Measurements from ENCODE around the gene WAPL. TPM values are rescaled to one million over a fixed set of nuclear protein-coding genes. Genes with fewer than 3 reads are reported as not detected.
A peak's percentile ranks its signal among the peaks of the same experiment; 100 is the strongest.
"Not testable (repeated sequence)": the region's sequence is repeated elsewhere in the genome, so short reads cannot be mapped to it uniquely, and the experiment has no call there.

Gene WAPL
- total RNA-seq, 3 donors from 2014 or later: 32.9 to 37.2 (median 34.0) TPM

GRCh38 chr10:86538547-86538946 is 17.0 kb upstream of the WAPL start:
- ATAC-seq (no peak), DNase-seq (peak in 1 of 3 donors; percentile 47)
- intact Hi-C loops (cut with DNase I, micrococcal nuclease): no loop called here

GRCh38 chr10:86538040-86538439 is 16.4 kb upstream of the WAPL start:
- ATAC-seq; H3K9me3 ChIP-seq; DNase-seq; intact Hi-C loops (cut with DNase I, micrococcal nuclease); H3K4me3 ChIP-seq; H3K4me1 ChIP-seq (ENCODE audit: low read depth); H3K36me3 ChIP-seq (ENCODE audit: low read depth): not testable (repeated sequence)

More at GRCh38 chr10:86538547-86538946, 17.0 kb upstream of the WAPL start:
- Histone ChIP-seq H3K4me1 (ENCODE audit: low read depth) (peaks cover 7% of the 10 kb centered on the region), H3K9me3 (no peaks in the 10 kb centered on the region), H3K4me3 (no peak overlapping the region), H3K36me3 (ENCODE audit: low read depth) (no peaks in the 10 kb centered on the region)
- no peak for TF ChIP-seq CTCF (IDR thresholded peaks at IDR 0.05)

GRCh38 chr10:86536294-86536861 is 14.8 kb upstream of the WAPL start:
- Histone ChIP-seq H3K4me3 (no peak overlapping the region), H3K36me3 (ENCODE audit: low read depth) (no peaks in the 10 kb centered on the region), H3K9me3 (no peaks in the 10 kb centered on the region), H3K4me1 (ENCODE audit: low read depth) (peaks cover 7% of the 10 kb centered on the region)
- intact Hi-C loops (cut with DNase I, micrococcal nuclease): no loop called here
- no peak for ATAC-seq
- DNase-seq: peak in 2 of 3 donors; percentile 51 to 60
- TF ChIP-seq CTCF (IDR thresholded peaks at IDR 0.05): no peak

GRCh38 chr10:86535132-86535882 is 13.7 kb upstream of the WAPL start:
- Histone ChIP-seq H3K36me3 (ENCODE audit: low read depth) (no peaks in the 10 kb centered on the region), H3K4me3 (peak overlapping the region; percentile 14), H3K9me3 (no peaks in the 10 kb centered on the region), H3K4me1 (ENCODE audit: low read depth) (peaks cover 7% of the 10 kb centered on the region)
- DNase-seq (peak; percentile 89 to 94 (median 91)), ATAC-seq (peak; percentile 98)
- TF ChIP-seq CTCF (IDR thresholded peaks at IDR 0.05): no peak
- intact Hi-C loops (cut with DNase I, micrococcal nuclease): no loop called here

GRCh38 chr10:86533328-86533727 is 11.7 kb upstream of the WAPL start:
- peaks cover 7% of the 10 kb centered on the region for H3K4me1 ChIP-seq (ENCODE audit: low read depth)
- no peaks in the 10 kb centered on the region for H3K36me3 ChIP-seq (ENCODE audit: low read depth)
- DNase-seq (no peak), ATAC-seq (no peak)
- TF ChIP-seq CTCF (IDR thresholded peaks at IDR 0.05): no peak
- no peak overlapping the region for H3K4me3 ChIP-seq
- intact Hi-C loops (cut with DNase I, micrococcal nuclease): no loop called here
- no peaks in the 10 kb centered on the region for H3K9me3 ChIP-seq

GRCh38 chr10:86528736-86529135 is 7.1 kb upstream of the WAPL start:
- ATAC-seq; DNase-seq; intact Hi-C loops (cut with DNase I, micrococcal nuclease): not testable (repeated sequence)

More at GRCh38 chr10:86528736-86529135, 7.1 kb upstream of the WAPL start:
- H3K36me3 ChIP-seq (ENCODE audit: low read depth); H3K4me3 ChIP-seq; H3K4me1 ChIP-seq (ENCODE audit: low read depth); H3K9me3 ChIP-seq: not testable (repeated sequence)

Measured in mucosa of descending colon (tissue), 3 donors.